Astrocyte of the spinal cord (primary cell): ENCODE results near the gene ITLN1.

Experiments used
- DNase-seq: peaks from one replicate; pipeline ENCODE4 v3.0.0; 2011; ENCODE audit warnings: low read depth, low spot score
- H3K4me3 ChIP-seq: 2 replicates; pipeline ENCODE4 v1.5.1; 2011; ENCODE audit warnings: low read depth, mild to moderate bottlenecking, low read length, moderate library complexity
- CTCF ChIP-seq: IDR thresholded peaks from 2 replicates; pipeline ENCODE4 v1.5.1; 2012; ENCODE audit warnings: low read depth, mild to moderate bottlenecking, low read length, inconsistent platforms
- in situ Hi-C: cut with HindIII; loops from 2 replicates; pipeline ENCODE4 v1.10.0; 2017; ENCODE audit warnings: low sequenced_read_pairs

ITLN1 gene

GRCh38 chr1:160841079-160841478 lies 43.9 kb downstream of the ITLN1 start:
- in situ Hi-C loops, result no loop called here
- H3K4me3 ChIP-seq, result no peak overlapping the region
- no peak for TF ChIP-seq CTCF
- DNase-seq, result no peak

- no peak for DNase-seq
- TF ChIP-seq CTCF, result no peak
- in situ Hi-C loops, result no loop called here
- H3K4me3 ChIP-seq, result no peak overlapping the region
Observed at GRCh38 chr1:160839746-160840145, 45.2 kb downstream of the ITLN1 start.

- no peak for TF ChIP-seq CTCF
- in situ Hi-C loops, result no loop called here
- H3K4me3 ChIP-seq, result no peak overlapping the region
- no peak for DNase-seq
Observed at GRCh38 chr1:160838888-160839287, 46.1 kb downstream of the ITLN1 start.

- H3K4me3 ChIP-seq, result no peak overlapping the region
- in situ Hi-C loops, result no loop called here
- TF ChIP-seq CTCF, result no peak
- no peak for DNase-seq
Observed at GRCh38 chr1:160837558-160838205, 47.3 kb downstream of the ITLN1 start.

GRCh38 chr1:160836981-160837557 lies 47.9 kb downstream of the ITLN1 start:
- TF ChIP-seq CTCF, result no peak
- in situ Hi-C loops, result no loop called here
- no peak overlapping the region for H3K4me3 ChIP-seq
- DNase-seq, result no peak

GRCh38 chr1:160836561-160836960 lies 48.4 kb downstream of the ITLN1 start:
- H3K4me3 ChIP-seq, result no peak overlapping the region

More at GRCh38 chr1:160836561-160836960, 48.4 kb downstream of the ITLN1 start:
- DNase-seq, result no peak
- in situ Hi-C loops, result no loop called here
- no peak for TF ChIP-seq CTCF
